Islet precursor cell (in vitro differentiated cells): ENCODE data around the gene MAP3K4.

Experiments
- DNase-seq: peaks from one replicate; pipeline ENCODE4 v3.0.0-alpha.2; 2018

Gene MAP3K4

DNA sequence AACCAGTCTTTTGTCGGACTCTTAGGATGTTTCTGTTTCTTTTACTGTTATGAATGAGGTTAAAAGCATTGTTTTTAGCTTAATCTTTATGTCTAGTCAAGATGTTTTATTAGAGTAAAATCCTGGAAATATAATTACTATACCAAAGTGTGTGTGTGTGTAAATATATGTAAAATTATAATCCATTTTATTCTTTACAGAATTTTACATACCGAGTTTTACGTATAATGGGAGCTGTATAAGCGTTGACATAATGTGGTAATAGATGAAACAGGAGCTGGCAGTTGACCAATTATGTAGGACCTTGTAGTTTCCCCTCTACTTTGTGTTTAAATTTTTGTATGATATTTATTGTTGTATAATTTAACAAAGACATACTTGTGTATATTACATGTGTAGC, 16.7 kb downstream of the MAP3K4 start:
- no peak for DNase-seq

DNA sequence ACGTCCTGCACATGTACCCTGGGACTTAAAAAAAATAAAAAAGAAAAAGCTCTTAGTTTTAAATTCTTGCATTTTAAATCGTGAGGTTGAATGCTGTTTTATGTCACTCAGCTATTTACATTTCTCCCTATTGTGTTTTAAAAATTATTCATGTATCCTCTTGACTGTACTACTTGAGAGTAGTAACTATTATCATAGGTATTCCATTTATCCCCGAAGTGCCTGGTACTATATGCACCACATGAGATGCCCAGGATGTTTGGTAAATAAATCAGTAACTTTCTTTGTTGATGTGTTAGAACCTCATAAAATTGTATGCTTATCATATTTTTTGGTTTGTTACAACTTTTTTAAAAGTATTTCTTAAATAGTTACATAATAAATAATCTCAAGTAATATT, 18.4 kb downstream of the MAP3K4 start:
- DNase-seq: no peak

DNA sequence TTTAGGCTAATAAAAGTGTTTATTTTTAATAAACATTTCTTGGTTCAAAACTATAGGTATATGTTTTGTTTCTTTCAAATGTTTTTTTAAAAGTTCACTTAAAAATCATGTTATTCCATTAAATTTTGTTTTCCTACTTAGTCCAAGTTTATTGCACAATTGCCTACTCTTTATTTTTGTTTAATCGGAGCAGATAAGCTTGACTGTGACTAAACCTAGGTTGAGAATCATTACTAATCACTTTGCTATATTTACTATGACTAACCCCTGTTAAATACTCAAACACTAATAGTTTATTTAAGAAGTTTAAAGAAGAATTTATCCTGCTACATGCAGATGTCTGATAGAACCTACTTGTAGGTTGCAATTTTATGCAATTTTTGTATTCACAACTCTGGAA, 18.8 kb downstream of the MAP3K4 start:
- no peak for DNase-seq

DNA sequence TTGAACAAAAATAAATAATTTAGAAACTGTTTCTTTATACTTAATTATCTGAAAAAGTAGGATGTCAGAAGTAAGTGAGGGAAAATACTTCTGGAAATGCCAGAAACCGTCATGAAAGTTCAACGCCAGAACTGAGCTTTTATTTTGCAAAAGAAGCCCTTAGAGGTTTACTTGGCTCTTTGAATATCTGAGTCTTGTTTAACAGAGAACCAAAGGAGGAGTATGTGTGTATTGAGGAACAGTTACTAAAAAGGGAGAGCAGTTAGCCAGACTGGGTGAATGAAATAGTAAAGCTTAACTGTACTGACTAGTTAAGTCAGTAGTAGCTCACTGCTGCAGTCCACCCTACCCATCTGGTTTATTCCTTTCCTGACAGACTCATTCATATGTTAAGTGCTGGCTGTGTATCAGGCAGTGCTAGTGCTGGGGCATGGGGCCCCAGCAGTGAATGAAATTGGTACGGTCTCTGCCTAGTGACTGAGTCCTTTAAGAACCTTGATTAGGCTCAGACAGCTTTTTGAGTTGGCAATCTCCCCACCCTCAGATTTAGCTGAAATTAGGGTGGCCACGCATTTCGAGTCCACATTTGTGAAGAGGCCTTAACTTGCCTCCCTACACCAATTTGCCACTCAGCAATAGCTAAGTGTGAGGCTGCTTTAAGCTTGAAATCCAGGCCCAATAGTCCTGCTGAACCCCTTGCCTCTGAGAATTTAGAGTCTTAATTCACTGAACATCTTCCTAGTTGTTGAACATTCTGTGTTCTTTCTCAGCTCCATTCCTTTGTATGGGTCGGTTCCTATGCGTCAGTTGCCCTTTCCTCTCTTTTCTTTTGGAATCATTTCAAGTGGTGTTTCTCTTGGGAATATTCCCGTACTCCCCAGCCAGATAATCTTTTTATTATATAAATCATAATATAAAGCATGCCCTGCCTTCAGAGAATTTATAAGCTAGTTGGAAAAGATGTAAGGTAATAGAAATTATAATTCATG, 20.2 kb downstream of the MAP3K4 start:
- peak; percentile 62 for DNase-seq

DNA sequence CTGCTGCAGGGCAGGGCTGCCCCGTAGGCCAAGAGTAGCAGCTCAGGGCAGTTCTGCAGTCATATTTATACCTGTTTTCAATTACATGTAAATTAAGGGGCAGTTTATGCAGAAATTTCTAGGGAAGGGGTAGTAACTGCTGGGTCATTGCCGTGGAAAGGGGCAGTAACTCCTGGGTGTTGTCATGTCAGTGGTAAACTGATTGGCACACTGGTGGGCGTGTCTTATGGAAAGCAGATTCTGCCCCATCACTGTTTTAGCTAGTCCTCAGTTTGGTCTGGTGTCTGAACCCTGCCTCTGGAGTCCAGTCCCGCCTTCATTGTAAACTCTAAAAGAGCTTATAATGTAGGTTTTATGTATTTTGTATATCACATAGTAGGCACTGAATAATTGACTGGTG, 22.1 kb downstream of the MAP3K4 start:
- DNase-seq: no peak

DNA sequence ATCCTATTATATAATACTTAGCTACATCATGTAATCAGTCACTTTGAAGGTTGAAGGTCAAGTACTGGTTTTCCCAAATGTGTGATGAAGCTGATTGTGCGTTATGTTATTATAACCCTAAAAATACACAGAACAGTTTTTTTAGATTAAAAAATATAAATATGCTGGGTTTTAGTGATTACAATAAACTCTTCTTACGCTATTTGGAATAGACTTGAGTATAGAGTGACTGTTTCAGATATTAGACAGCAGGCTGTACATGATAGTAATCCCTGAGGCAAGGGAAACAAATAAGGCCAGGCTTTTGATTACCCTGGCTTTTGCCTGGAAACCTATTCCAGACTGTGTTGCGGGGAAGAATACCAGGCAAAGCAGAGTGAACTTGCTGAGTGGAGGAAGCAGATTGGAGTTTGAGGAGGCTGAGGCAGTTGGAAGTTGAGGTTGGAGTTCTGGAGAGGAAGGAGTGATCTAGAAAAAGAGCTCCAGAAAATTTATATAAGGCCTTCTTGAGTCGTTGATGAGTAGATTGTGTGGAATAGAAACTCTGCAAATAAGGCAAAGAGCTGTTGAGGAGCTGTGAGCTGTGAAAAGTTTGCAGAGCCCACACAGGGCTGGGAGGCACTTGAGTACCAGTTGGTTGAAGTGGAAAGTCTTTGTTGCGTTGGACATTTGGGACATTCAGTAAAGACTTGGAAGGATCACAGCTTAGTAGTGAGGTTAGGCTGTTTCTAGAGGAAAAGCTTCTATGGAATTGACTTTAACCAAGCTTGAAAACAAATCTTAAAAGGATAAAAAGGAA, 26.4 kb downstream of the MAP3K4 start:
- no peak for DNase-seq

DNA sequence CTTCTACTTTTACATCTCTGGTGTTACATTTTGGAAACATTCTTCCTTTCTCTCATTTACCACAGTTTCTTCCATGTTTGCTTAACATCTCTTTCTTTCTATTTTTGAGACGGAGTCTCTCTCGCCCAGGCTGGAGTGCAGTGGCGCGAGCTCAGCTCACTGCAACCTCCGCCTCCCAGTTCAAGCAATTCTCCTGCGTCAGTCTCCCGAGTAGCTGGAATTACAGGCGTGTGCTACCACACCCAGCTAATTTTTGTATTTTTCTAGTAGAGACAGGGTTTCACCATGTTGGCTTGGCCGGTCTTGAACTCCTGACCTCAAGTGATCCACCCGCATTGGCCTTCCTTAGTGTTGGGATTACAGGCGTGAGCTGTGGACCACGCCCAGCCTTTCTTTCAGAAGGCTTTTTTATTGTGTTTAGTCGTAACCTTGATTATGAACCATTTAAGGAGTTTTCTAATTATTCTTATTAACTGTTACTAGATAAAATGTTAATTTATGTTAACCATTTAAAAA, 27.8 kb downstream of the MAP3K4 start:
- DNase-seq: no peak

DNA sequence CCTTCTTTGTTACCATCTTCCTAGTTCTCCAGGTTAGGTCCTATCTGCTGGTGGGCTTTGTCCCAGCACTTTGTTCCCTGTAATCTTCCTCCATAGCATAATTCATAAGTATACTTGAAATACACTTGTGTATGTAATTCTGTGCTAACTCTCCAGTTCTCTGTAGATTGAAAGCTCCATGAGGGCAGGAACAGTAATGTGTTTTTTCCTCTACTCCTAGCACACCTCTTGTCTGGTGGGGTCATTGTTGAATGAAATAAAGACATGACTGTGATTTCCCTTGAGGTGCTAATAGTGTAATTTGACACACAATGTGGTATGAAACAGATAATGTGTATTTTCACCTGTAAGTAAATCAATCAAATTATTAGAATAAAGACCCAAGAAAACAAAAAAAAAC, 30.0 kb downstream of the MAP3K4 start:
- no peak for DNase-seq

DNA sequence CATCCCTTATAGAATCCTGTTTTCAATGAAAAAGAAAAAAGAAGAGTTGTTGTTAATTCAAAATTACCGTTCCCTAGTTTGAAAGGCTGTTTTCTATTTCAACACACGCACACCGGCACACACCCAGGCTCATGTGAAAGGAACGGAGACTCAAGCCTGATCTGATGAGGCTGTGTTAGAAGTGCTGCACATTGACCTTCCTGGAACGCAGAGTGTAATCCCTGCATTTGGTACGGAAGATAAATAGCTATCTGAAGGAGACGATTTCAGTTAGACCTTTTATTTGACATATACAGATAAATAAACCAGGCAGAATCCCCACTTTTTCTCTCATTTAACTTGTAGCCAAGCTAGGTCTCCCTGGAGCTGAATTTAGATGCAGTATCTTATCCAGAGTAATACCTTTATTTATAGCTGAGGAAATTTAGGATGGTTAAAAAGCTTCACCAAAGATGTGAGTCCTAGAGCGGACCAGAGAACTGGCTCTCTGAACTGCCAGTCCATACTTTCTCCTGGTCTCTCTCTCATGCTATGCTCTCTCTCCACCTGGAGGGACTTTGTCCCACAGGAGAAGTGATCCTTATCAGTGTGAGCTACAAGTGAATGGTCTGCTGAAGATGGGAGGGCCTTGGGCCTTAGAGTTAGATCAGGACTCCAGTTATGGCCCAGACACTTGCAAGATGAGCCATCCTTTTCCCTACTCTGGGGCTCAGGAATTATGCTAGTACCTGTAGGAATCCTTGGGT, 30.6 kb downstream of the MAP3K4 start:
- no peak for DNase-seq

DNA sequence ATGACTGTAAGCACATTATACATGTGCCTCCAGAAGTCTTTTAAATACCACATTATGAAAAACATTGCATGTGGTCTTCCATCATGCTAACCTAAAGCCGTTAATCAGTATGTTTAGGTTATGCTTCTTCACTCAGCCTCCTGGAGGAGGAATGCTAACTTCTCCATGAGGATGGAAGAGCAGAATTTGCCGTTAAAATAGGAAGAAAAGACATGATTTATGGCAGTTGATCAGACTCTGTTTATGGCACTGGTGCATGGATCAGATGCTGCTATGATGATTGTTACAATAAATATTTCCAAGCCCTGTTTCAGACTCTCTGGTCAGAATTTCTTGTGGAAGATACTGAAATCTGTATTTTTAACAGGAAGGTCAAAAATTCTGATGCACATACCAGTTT, 31.7 kb downstream of the MAP3K4 start:
- DNase-seq: no peak

DNA sequence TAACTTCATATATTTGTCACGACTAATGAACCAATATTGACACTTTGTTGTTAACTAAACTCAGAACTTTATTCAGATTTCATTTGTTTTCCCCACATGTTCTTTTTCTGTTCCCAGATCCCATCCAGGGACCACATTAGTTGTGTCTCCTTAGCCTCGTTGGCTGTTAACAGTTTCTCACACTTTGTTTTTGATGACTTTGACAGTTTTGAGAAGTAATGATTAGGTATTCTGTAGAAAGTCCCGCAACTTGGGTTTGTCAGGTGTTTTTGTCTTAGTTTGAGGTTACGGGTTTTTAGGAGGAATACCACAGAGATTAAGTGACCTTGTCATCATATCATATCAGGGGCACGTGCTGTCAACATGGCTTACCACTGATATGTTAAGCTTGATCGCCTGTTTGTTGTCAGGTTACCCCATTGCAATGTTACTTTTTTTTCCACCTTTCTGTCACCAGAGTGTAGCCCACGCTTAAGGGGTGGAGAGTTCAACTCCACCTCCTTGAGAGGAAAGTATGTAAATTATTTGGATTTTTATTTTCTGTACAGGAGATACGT, 32.9 kb downstream of the MAP3K4 start:
- DNase-seq: no peak

DNA sequence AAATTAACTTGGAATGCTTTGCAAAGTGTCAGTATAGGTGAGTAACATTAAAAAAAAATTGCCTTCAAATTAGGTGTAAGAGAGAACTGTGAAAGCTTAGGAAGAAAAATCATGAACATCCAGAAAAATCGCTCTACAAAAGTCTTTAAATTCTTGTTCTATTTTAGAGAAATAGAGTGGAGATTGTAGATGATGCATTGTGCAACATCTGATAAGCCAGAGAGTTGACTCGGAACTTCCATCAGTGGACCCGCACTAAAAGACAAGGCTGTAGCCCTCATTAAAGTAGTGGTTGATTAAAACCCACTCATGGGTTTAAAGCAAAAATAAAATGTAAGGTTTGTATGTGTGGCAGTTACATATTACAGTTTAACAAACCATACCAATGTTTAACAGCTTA, 35.8 kb downstream of the MAP3K4 start:
- DNase-seq: no peak

DNA sequence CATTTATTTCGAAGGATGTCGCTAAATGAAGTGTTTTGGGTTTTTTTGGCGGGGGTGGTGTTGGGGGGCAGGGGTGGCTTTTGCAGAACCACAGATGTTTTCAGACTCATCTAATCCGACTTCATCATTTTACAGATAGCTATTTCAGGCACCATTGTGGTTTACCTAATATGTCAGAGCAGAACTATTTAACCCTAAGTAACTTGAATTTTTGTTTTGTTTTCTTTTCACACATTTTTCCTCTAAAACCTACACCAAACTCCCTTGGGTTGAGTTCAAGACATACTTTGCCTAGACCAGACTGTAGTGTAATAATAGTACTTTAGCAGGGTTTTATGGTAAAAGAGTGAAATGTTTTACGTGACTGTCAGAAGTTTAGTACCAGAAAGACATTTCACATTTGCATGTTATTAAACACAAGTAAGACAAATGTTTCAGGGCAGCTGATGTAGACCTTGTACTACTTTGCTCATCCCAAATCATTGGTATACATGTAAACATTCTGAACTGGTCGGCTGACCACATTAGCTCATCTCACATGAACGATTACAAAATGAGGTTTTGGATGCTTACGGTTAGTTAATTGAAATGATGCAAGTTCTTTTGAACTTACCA, 37.7 kb downstream of the MAP3K4 start:
- no peak for DNase-seq

DNA sequence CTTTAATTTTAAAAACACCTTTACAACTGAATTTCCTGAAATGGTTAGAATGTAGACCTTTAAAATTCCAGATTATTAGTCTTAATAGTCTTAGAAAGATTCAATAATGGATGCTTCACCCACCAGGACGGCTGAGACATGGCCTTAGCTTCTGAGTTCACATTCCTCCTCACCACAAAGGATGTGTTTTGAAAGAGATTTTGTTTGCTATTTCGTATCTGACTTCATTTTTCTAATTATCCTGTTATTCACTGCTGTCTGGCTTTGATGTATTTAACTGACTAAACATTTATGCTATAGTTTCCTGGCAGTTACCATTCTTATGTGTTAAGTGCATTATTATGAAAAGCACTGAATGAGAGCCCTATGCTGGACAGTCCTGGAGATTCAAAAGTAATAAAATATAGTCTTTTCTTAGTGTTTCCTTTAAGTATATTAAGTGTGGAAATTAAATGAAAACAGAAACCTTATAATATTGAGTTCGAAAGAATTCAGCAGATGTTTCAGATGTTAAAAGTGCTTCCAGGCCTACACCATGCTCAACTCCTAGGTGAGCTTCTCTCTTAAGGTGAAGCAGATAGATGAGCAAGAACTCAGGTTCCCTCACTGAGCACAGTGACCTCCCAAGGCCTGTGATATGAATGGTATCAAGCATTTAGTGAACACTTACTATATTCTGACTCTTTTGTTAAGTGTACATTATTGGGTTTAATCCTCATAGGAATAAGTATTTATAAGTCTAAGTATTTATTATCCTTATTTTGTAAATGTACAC, 40.3 kb downstream of the MAP3K4 start:
- DNase-seq: no peak

DNA sequence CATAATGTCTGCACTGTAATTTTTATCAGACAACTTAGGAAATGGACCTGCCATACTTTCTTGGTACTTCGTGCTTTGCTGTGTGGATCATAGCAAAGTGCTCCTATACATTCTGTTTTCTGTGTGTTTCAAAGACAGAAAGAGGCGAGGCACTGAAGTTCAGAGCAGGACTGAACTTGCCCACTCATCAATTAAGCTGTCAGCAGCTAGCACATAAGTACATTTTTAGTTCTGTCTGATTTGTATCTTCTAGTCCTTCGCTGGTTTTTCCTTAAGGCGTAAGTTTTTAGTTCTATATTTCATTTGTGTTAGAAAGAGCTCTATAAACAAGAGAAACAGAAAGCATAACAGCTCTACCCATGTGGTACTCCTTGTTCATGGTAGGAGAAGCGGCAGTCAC, 42.1 kb downstream of the MAP3K4 start:
- DNase-seq: no peak

DNA sequence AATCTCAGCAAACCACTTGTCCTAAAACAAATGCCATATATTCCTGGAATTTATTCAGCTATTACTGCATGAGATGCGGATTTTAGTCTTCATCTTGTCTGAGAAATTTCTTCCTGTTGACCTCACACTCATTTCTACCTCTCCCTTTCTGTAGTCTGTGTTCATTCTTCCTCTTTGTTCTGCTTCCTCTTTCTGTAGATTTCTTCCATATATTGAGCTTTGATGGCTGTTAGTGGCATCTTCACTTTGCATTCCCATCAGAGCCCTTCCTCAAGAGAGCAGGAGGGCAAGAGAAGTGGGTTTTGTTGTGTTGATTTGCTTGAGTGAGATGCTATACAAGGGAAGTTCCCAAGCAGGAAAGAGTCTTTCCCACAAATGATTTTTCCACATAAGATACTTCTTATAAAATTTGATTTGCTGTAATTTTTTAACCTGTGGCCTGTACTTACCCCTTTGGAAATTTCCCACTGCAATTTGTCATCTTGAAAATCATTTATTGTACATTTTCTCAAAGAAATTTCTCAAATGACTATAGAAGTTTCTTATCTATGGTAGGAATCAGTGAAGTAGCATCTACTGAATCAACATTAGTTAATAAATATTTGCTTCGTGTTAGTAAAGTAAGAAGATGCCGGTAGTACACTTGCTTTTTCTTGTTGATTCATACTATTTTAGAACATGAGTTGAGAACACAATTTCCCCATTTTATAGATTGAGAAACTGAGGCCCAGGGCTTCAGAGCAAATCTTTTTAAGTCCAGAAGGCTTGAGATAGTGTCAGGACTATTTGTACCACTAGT, 43.8 kb downstream of the MAP3K4 start:
- DNase-seq: no peak

DNA sequence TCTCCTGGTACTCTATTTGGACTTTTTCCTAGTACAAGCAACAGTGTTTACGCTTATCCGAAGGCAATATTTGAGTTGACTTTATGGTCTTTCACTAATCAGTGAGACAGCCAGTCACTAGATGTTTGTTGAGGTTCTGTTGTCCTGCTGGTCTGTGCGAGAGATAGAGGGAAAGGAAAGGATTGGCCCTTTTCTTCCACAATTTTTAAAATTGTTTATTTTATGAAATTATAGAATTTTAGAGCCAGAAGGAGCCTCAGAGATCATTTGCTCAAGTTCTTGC, 44.4 kb downstream of the MAP3K4 start:
- DNase-seq: no peak

DNA sequence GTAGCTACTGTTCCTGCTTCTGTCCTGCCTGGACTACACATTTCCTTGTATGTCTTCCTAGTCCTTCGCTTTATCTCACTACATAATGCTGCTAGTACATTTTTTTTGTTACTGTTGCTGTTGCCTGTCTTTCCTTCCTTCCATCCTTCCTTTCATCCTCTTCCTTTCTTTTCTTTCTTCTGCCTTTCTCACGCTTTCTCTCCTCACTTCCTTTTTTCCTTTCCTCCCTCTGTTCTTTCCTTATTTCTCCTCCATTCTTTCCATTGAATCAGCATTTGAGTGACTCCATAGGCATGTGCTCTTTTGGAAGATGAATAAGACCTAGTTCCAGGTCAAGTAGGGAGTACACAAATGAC, 46.3 kb downstream of the MAP3K4 start:
- DNase-seq: no peak

DNA sequence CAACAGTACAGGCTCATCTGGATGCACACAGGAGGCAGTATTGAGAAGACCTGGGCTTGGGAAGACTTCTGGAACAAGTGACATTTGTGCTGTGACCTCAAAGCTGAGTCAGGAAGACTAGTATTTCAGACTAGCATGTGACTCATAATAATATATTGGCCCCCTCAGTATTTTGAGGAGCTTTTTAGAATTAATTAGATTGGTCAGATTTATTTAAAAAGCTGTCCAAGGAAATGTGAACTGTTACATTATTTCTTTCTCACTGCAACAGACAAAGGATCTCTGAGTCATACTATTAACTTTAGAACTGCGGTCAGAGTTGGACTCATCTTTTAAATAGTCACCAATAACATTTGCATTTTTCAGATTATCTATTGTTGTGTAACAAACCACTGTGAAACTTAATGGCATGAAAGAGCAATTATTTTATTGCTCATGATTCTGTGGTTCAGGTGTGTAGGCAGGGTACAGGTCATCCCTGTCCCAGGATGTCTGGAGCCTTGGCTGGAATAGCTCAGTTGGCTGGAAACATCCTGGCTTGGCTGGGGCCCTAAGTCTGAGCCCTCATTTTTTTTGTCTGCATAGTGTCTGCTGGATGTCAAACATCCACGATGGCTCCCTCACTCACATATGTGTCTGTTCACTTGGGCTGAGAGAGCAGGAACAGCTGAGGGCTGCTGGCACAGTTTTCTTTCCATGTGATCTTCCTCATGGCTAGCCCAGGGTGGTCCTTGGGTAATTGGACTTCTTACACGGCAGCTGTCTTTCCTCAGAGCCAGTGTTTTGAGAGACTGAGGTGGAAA, 46.9 kb downstream of the MAP3K4 start:
- peak; percentile 64 for DNase-seq

DNA sequence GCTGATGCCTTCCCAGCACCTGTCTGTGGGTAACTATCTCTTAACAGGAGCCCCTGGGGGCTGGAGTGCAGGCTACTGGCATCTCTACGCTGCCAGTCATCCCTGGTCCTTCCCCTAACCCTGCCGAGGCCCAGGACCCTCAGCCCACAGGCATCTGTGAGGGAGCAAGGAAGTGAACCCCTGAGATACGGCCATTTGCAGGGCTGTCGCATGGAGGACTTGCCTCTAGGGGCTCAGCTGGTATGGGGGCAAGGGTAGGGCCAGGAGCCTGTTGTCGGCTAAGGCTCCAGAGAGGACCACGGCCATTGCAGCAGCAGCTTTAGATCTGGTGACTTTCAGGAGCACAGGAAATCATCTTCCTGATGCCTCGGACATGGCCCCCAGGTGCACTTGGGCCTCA, 49.7 kb downstream of the MAP3K4 start:
- DNase-seq: no peak
